Measurements from ENCODE around the gene CTNND2. TPM values are rescaled to one million over a fixed set of nuclear protein-coding genes. Genes with fewer than 3 reads are reported as not detected.

CTNND2 gene
- total RNA-seq, 1 donor from 2014 or later: 2.5 TPM

DNA sequence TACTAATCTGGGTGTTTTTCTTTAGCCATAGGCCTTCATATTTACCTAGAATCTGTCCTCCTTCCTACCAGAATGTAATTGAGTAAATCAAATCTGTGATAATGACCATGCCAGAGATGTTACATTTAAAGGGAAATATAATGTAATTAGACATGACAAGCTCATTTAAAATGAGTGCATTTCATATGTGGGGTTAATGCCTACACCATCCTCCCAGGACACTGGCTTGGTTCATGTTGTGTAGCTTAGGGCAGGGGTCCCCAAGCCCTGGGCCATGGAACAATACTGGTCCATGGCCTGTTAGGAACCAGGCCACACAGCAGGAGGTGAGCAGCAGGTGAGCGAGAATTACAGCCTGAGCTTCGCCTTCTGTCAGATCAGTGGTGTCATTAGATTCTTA, 866.3 kb downstream of the CTNND2 start:
- no peak overlapping the region for H3K4me3 Mint-ChIP-seq (ENCODE audit: unreplicated experiment)

DNA sequence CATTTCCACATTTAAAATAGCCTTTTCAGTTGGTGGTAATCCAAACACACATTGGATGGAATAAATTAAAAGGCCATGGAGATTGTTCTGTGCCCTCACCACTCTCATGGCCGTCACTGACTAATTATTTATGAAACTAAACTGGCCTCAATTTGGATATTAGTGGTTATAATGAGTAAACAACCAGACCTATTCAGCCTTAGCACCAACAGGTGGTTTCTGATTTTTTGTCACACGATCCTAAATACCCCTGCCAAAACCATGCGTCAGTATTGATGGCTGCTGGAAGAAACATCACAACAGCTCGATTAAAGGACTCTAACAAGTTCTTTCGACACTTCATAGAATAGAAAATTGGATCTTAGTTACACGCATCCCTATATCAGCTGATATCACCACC, 867.2 kb downstream of the CTNND2 start:
- H3K4me3 Mint-ChIP-seq (ENCODE audit: unreplicated experiment): no peak overlapping the region
- H3K9me3 Mint-ChIP-seq (ENCODE audit: unreplicated experiment): no peaks in the 10 kb centered on the region
- H3K4me1 Mint-ChIP-seq (ENCODE audit: unreplicated experiment): no peaks in the 10 kb centered on the region
- H3K27ac Mint-ChIP-seq (ENCODE audit: unreplicated experiment): no peak overlapping the region
- no peak for DNase-seq (ENCODE audit: extremely low spot score, unreplicated experiment)
- peaks cover 5% of the 10 kb centered on the region for H3K27me3 Mint-ChIP-seq (ENCODE audit: unreplicated experiment)
- TF ChIP-seq, protein P1, sequence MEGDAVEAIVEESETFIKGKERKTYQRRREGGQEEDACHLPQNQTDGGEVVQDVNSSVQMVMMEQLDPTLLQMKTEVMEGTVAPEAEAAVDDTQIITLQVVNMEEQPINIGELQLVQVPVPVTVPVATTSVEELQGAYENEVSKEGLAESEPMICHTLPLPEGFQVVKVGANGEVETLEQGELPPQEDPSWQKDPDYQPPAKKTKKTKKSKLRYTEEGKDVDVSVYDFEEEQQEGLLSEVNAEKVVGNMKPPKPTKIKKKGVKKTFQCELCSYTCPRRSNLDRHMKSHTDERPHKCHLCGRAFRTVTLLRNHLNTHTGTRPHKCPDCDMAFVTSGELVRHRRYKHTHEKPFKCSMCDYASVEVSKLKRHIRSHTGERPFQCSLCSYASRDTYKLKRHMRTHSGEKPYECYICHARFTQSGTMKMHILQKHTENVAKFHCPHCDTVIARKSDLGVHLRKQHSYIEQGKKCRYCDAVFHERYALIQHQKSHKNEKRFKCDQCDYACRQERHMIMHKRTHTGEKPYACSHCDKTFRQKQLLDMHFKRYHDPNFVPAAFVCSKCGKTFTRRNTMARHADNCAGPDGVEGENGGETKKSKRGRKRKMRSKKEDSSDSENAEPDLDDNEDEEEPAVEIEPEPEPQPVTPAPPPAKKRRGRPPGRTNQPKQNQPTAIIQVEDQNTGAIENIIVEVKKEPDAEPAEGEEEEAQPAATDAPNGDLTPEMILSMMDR (IDR thresholded peaks at IDR 0.05): no peak
- H3K36me3 Mint-ChIP-seq (ENCODE audit: unreplicated experiment): no peaks in the 10 kb centered on the region

More for the DNA sequence above, 866.3 kb downstream of the CTNND2 start:
- no peaks in the 10 kb centered on the region for H3K4me1 Mint-ChIP-seq (ENCODE audit: unreplicated experiment)
- no peak overlapping the region for H3K27ac Mint-ChIP-seq (ENCODE audit: unreplicated experiment)
- DNase-seq (ENCODE audit: extremely low spot score, unreplicated experiment): no peak
- TF ChIP-seq, protein P1 (IDR thresholded peaks at IDR 0.05): no peak
- H3K27me3 Mint-ChIP-seq (ENCODE audit: unreplicated experiment): peaks cover 5% of the 10 kb centered on the region
- no peaks in the 10 kb centered on the region for H3K36me3 Mint-ChIP-seq (ENCODE audit: unreplicated experiment)
- no peaks in the 10 kb centered on the region for H3K9me3 Mint-ChIP-seq (ENCODE audit: unreplicated experiment)

DNA sequence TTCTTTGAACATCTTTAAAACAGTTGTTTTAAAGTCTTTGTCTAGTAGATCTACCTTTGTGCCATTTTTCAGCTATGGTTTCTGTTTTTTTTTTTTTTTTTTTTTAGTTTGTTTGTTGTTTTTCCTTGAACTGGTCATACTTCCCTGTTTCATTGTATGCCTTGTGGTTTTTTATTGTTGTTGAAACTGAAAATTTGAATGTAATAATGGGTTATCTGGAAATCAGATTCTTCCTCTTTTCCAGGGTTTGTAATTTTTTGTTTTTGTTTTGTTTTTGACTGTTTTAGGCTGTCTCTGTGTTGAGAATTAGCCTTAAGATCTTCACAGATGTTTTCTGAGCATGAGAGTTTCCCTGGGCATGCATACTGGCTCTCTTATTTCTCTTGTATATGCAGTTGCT, 873.6 kb downstream of the CTNND2 start:
- TF ChIP-seq, protein P1 (IDR thresholded peaks at IDR 0.05): no peak
- peaks cover 3% of the 10 kb centered on the region for H3K36me3 Mint-ChIP-seq (ENCODE audit: unreplicated experiment)
- H3K27me3 Mint-ChIP-seq (ENCODE audit: unreplicated experiment): peaks cover 3% of the 10 kb centered on the region
- H3K4me3 Mint-ChIP-seq (ENCODE audit: unreplicated experiment): no peak overlapping the region
- H3K9me3 Mint-ChIP-seq (ENCODE audit: unreplicated experiment): peaks cover 19% of the 10 kb centered on the region
- DNase-seq (ENCODE audit: extremely low spot score, unreplicated experiment): no peak
- H3K27ac Mint-ChIP-seq (ENCODE audit: unreplicated experiment): no peak overlapping the region
- no peaks in the 10 kb centered on the region for H3K4me1 Mint-ChIP-seq (ENCODE audit: unreplicated experiment)

DNA sequence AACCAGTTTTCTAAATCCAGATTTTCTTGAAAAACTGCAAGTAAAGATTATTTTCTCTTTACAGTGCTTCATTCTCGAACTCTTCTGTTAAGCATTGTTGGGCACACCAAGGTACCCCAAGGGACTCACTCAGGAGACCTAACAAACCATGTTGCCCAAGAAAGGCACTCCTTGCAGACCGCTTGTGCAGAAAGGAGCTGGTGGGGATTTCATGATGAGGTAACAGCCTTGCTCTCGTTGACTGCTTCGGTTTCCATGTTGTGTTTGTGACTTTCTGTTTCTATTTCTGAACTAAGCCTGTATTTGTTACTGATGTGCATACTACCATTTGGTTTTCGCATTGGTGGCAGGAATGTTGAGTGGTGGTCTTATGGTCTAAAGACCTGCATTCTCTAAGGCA, 876.6 kb downstream of the CTNND2 start:
- Mint-ChIP-seq H3K36me3 (ENCODE audit: unreplicated experiment) (peaks cover 3% of the 10 kb centered on the region), H3K4me1 (ENCODE audit: unreplicated experiment) (no peaks in the 10 kb centered on the region), H3K27ac (ENCODE audit: unreplicated experiment) (no peak overlapping the region), H3K9me3 (ENCODE audit: unreplicated experiment) (peaks cover 19% of the 10 kb centered on the region), H3K4me3 (ENCODE audit: unreplicated experiment) (no peak overlapping the region), H3K27me3 (ENCODE audit: unreplicated experiment) (no peaks in the 10 kb centered on the region)
- TF ChIP-seq, protein P1 (IDR thresholded peaks at IDR 0.05): no peak
- no peak for DNase-seq (ENCODE audit: extremely low spot score, unreplicated experiment)

DNA sequence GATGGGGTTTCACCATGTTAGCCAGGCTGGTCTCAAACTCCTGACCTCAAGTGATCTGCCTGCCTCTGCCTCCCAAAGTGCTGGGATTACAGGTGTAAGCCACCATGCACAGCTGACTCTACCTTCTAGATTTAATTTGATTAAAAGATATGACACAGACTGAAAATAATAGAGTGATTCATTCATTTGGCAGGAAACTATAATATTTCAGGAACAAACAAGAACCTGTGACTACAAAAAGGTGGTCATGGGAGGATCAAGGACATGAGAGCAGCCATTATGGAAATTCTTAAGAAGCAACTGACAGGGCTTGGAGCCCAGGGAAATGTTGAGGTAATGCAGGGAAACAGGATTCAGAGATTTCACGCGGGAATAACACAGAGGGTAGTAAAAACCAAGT, 877.7 kb downstream of the CTNND2 start:
- no peaks in the 10 kb centered on the region for H3K27me3 Mint-ChIP-seq (ENCODE audit: unreplicated experiment)
- H3K36me3 Mint-ChIP-seq (ENCODE audit: unreplicated experiment): peaks cover 3% of the 10 kb centered on the region
- TF ChIP-seq, protein P1 (IDR thresholded peaks at IDR 0.05): no peak
- no peak for DNase-seq (ENCODE audit: extremely low spot score, unreplicated experiment)
- peaks cover 19% of the 10 kb centered on the region for H3K9me3 Mint-ChIP-seq (ENCODE audit: unreplicated experiment)
- H3K27ac Mint-ChIP-seq (ENCODE audit: unreplicated experiment): no peak overlapping the region
- no peaks in the 10 kb centered on the region for H3K4me1 Mint-ChIP-seq (ENCODE audit: unreplicated experiment)
- no peak overlapping the region for H3K4me3 Mint-ChIP-seq (ENCODE audit: unreplicated experiment)
